Measurements from ENCODE around the gene PLD1.
"Not testable (repeated sequence)": the region's sequence is repeated elsewhere in the genome, so short reads cannot be mapped to it uniquely, and the experiment has no call there.

The PLD1 gene

DNA sequence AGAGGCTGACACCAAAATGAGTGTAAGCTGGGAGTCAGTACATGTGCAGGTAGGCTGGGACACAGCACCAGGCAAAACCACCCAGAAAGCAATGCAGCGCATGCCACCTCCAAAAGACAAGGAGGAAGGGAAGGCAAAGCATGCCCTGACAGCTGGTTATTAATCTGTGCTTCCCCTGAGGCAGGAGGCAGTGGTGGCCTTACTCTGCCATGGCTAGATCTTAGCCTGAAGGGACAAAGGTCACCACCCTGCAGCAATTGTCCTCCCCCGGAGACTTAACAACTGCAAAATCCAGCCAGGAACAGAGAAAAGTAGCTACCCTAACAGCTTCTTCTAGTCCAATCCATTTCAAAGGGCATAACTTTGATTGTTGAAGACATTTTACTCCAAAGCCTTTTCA lies 73.7 kb downstream of the PLD1 start:
- DNase-seq, result no peak

DNA sequence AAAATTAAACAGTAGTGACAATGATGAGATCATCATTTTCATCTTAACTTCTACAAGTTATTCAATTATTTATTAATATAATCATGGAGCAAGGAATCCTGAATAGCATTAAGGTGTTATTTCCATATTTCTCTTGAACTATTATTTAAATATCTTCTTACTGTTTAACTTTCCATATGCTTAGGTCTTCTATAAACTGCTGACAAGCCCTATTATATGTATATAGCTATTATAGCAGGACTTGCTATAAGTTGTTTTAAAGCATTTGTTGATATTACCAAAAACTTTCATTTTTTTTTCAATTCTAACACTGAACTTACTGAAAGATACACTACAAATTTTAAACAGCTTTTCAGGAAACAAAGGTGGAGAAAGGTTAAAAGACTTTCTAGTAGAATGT lies 76.7 kb downstream of the PLD1 start:
- DNase-seq, result no peak

GRCh38 chr3:171732756-171733155 lies 77.5 kb downstream of the PLD1 start:
- DNase-seq, result no peak

DNA sequence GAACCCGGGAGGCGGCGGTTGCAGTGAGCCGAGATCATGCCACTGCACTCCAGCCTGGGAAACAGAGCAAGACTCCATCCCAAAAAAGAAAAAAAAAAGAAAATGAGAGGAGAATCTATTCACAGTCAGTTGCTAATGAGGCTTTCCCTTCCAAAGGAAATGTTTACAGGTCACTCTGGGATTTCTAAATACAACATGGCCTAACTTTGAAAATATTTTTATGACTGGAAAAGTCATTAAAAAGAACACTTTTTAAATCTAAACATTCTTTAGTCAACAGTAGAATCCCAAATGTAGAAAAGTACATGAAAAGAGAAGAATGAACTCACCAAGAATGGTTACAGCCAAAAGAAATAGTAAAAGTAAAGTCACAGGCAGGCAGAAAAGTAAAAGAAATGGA lies 78.6 kb downstream of the PLD1 start:
- DNase-seq, result no peak

- no peak for DNase-seq
These were observed 80.6 kb downstream of the PLD1 start for GRCh38 chr3:171729452-171730334.

GRCh38 chr3:171727288-171727687 lies 83.0 kb downstream of the PLD1 start:
- DNase-seq, result no peak

GRCh38 chr3:171718493-171719185 lies 91.6 kb downstream of the PLD1 start:
- no peak for DNase-seq

DNA sequence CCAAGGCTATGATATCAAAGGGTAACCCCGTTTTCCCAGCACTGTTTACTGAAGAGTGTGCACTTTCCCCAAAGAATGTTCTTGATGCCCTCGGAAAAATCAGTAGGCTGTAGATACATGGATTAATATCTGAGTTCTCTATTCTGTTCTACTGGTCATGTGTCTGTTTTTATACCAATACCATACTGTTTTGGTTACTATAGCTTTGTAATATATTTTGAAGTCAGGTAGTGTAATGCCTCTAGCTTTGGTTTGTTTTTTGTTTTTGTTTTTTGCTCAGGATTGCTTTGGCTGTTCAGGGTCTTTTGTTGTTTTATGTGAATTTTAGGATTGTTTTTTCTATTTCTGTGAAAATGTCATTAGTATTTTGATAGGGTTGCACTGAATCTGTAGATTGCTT lies 95.1 kb downstream of the PLD1 start:
- no peak for DNase-seq

DNA sequence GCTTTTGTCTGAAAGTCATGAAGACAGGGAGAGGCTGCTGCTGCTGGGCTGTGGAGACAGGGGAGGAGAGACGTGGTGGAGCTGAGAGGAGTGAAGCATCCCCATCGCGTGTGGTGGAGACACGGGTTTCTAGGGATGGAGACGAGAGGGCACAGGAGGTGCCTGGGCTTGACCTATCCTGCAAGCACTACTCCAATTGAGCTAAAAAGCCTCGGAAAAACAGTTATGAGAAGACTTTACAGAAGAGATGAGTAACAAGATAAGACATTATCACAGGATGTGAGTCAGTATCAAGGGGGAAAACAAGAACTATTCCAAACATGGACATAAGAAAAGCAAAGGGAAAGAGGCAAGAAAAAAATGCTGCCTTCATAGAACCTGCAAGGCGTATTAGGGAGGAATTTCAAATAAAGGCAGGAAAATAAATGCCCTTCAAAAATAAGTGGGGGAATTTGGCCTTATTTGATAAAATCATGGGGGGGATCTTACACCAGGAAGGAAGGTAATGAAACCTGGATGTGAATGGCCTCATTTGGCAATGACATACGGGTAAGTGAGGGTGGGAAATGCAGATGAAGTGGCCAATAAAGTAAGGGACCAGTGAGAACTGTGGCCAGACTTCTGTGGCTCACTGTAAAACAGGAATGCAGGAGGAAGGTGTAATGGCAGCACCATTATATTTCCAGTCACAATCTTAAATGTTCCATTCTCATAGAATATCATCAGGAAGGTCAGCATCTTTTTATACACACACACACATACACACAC lies 97.9 kb downstream of the PLD1 start:
- DNase-seq, result no peak

GRCh38 chr3:171711461-171712170 lies 98.7 kb downstream of the PLD1 start:
- no peak for DNase-seq

DNA sequence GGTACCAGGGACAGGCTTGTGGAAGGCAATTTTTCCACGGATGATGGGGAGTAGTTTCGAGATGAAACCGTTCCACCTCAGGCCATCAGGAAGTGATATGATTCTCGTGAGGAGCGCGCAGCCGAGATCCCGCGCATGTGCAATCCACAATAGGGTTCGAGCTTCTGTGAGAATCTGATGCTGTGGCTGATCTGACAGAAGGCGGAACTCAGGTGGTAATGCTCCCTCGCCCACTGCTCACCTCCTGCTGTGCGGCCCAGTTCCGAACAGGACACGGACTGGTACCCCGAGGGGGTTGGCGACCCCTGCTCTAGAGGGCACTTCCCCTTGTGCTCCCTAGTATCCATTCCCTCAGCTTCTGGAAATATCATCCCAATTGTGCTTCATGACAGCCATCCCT lies 99.9 kb downstream of the PLD1 start:
- no peak for DNase-seq

DNA sequence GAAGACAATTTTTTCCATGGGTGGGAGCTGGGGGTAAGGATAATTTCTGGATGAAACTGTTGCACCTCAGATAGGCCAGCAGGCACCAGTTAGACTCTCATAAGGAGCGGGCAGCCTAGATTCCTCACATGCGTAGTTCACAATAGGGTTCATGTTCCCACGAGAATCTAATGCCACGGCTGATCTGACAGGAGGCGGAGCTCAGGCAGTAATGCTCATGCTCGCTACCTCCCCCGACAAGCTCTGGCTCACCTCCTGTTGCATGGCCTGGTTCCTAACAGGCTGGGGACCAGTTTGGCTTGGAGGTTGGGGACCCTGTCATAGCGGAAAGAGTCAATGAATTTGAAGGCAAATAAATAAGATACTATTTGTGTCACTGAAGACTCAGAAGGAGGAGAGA lies 105.5 kb downstream of the PLD1 start:
- no peak for DNase-seq

GRCh38 chr3:171704002-171704401 lies 106.3 kb downstream of the PLD1 start:
- peak; percentile 34 to 37 for DNase-seq

GRCh38 chr3:171703144-171703543 lies 107.1 kb downstream of the PLD1 start:
- no peak for DNase-seq

DNA sequence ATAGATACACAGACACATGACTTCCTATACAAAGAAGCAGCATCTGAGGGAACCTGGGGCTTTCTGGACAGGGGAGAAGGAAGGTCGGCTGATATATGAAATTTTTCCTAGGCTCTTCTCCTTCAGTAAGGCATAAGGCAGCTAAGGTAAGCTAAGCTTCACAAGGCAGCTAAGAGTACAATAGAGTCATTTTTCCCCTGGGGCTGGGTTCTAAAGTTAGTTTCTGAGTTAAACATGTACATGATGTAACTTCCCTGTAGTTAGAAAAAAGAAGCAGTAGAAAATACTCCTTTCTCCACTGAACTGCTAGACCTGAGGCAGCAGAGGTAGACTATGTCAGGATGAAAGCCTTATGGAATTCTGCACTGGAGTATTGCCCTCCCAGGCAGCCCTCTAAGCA lies 109.6 kb downstream of the PLD1 start:
- DNase-seq, result no peak

- DNase-seq, result no peak
These were observed 110.1 kb downstream of the PLD1 start for GRCh38 chr3:171700157-171700556.

DNA sequence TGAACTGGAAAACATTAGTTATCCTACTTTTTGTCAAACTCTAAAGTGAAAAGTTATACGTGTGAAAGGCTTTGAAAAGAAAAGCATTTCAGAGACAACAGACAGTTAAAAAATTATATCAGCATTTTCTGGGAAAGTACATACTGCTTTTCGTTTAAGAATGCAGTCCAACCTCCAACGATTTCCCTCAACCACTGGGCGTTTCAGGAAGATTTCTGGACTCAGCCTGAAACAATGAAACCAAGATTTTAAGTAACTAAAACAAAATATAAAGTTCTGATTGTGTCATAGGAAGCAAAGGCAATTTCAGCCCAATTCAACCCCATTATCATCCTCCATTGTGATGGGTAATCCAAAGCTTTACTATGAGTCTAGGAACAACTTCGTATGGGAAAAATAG lies 110.7 kb downstream of the PLD1 start:
- no peak for DNase-seq

DNA sequence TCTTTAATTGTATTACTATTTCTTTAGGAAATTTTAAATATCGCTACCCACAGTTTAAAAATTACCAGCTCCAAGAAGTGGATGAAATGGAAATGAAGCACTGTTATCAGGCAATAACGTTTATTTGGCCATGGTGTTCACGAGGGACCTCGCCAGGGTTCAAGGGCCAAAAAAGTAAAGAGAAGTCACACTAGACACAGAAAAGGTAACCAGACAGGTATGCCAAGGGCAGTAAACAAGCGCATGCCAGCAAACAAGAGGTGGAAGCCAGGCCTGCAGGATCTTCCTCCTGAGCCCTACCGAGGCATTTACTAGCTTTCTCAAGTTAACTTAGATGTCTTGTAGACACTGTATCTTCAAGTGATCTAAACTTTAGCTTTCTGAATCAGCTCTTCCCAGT lies 113.5 kb downstream of the PLD1 start:
- DNase-seq, result no peak

GRCh38 chr3:171695426-171695825 lies 114.9 kb downstream of the PLD1 start:
- no peak for DNase-seq

GRCh38 chr3:171694888-171695287 lies 115.4 kb downstream of the PLD1 start:
- no peak for DNase-seq

GRCh38 chr3:171692551-171692950 lies 117.7 kb downstream of the PLD1 start:
- not testable (repeated sequence) for DNase-seq

GRCh38 chr3:171691485-171691884 lies 118.8 kb downstream of the PLD1 start:
- no peak for DNase-seq

GRCh38 chr3:171690281-171690680 lies 120.0 kb downstream of the PLD1 start:
- DNase-seq, result no peak
